ENCODE data around the gene L2HGDH. TPM values are rescaled to one million over a fixed set of nuclear protein-coding genes. Genes with fewer than 3 reads are reported as not detected.

L2HGDH gene
- total and polyA plus RNA-seq, 8 donors = 4.6 to 6.5 (median 6.4) TPM

DNA sequence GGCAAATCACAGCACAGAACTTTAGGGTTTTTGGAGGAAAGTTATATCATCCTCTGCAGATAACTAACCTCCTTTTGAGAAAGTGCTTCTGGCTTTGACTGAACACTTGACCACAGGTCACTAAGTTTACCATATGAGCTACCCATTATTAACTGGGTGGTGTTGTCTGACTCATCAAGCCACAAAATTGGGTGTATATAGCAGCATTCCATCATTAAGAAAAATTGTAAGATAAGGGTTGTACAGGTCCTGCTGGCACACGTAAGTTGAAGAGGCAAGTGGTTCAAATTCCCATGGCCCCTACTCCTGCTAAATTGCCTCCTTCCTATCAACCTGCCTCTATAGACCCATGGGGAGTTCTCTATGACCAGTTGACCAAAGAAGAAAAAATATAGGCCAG is 39.5 kb downstream of the L2HGDH start:
- intact Hi-C loops (cut with DNase I) = no loop called here
- ATAC-seq = no peak
- Histone ChIP-seq H3K4me1 (no peaks in the 10 kb centered on the region), H3K4me3 (no peak overlapping the region), H3K9me3 (no peaks in the 10 kb centered on the region), H3K27me3 (no peaks in the 10 kb centered on the region), H3K36me3 (no peaks in the 10 kb centered on the region), H3K27ac (no peak overlapping the region)
- TF ChIP-seq, protein P1, sequence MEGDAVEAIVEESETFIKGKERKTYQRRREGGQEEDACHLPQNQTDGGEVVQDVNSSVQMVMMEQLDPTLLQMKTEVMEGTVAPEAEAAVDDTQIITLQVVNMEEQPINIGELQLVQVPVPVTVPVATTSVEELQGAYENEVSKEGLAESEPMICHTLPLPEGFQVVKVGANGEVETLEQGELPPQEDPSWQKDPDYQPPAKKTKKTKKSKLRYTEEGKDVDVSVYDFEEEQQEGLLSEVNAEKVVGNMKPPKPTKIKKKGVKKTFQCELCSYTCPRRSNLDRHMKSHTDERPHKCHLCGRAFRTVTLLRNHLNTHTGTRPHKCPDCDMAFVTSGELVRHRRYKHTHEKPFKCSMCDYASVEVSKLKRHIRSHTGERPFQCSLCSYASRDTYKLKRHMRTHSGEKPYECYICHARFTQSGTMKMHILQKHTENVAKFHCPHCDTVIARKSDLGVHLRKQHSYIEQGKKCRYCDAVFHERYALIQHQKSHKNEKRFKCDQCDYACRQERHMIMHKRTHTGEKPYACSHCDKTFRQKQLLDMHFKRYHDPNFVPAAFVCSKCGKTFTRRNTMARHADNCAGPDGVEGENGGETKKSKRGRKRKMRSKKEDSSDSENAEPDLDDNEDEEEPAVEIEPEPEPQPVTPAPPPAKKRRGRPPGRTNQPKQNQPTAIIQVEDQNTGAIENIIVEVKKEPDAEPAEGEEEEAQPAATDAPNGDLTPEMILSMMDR (IDR thresholded peaks at IDR 0.05) = no peak
- DNase-seq = no peak

DNA sequence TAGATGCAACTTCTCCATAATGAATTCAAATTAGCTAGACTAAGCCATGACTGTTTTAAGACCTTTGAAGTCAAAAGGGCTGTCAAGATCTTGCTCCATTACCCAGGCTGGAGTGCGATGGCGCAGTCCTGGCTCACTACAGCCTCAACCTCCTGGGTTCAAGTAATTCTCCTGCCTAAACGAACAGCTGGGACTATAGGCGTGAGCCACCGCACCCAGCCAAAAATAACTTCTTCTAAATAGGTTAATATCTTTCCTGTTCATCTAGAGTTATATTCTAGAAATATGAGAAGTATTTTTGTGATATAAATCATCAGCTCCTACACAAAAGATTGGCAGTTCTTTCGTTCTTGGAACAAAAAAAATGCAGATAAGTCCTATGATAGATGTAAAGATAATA is 41.1 kb downstream of the L2HGDH start:
- no peak overlapping the region for H3K27ac ChIP-seq
- intact Hi-C loops (cut with DNase I) = no loop called here
- no peak for ATAC-seq
- no peak overlapping the region for H3K4me3 ChIP-seq
- H3K27me3 ChIP-seq = no peaks in the 10 kb centered on the region
- no peaks in the 10 kb centered on the region for H3K4me1 ChIP-seq
- no peak for DNase-seq
- H3K9me3 ChIP-seq = no peaks in the 10 kb centered on the region
- no peaks in the 10 kb centered on the region for H3K36me3 ChIP-seq
- TF ChIP-seq, protein P1 (IDR thresholded peaks at IDR 0.05) = no peak

DNA sequence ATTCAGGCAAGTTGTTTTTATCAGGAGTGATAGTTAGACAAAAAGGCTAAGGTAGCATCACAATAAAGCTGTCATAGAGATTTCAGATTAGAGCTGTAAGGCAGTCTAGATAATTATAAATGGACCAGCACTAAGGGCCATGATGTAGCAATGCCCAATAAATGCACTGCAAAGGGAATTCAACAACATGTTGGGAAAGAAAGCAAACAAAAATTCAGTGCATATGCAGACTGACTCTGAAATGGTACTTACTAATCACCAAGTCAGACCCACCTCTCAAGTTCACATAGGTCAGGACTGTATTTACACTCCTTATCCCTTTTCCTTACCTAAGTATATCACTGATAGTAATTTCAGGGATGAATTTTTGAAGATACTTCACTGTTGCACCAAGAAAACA is 47.0 kb downstream of the L2HGDH start:
- no peak for ATAC-seq
- intact Hi-C loops (cut with DNase I) = no loop called here
- no peak overlapping the region for H3K27ac ChIP-seq
- DNase-seq = no peak
- TF ChIP-seq, protein P1 (IDR thresholded peaks at IDR 0.05) = no peak
- no peaks in the 10 kb centered on the region for H3K4me1 ChIP-seq
- H3K27me3 ChIP-seq = no peaks in the 10 kb centered on the region
- no peaks in the 10 kb centered on the region for H3K36me3 ChIP-seq
- no peak overlapping the region for H3K4me3 ChIP-seq
- no peaks in the 10 kb centered on the region for H3K9me3 ChIP-seq

DNA sequence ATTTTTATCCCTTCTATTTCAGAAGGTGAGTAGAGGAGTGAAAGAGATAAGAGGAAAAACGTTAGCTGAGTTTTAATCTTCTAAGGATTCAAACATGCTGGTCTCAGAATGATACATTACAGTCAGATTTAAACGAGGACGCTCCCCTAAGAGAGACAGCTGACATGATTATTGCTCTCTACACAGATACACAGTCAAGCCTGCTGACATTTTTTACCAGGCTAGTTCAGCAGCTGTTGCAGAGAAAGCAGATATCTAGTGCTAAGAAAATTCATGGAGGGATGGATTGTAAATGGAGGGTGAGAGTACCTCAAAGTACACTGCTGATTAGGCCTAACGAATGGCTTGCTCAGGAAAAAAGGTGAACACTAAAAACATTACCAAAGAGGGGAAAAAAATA is 48.7 kb downstream of the L2HGDH start:
- TF ChIP-seq, protein P1 (IDR thresholded peaks at IDR 0.05) = no peak
- no peaks in the 10 kb centered on the region for H3K9me3 ChIP-seq
- DNase-seq = no peak
- H3K27ac ChIP-seq = no peak overlapping the region
- H3K4me3 ChIP-seq = no peak overlapping the region
- no peaks in the 10 kb centered on the region for H3K27me3 ChIP-seq
- ATAC-seq = no peak
- H3K36me3 ChIP-seq = no peaks in the 10 kb centered on the region
- H3K4me1 ChIP-seq = no peaks in the 10 kb centered on the region
- intact Hi-C loops (cut with DNase I) = no loop called here

DNA sequence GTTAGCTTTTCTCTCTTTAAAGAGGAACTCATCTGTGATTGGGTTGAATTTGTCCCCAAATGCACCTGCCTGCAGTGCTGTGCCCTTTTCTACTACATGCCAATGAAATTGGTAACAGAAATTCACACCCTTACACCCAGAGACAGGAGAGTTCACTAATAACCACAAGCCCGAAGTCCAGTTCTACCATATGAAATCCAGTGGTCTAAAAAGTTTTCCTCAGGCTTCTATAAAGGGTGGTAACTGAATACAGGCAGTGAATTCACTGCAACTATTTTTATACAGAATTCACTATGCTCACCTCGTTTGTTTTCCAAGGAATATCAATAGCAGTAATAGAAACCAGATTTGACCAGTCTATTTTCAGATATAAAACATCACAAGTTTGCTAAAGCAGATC is 49.2 kb downstream of the L2HGDH start:
- H3K36me3 ChIP-seq = no peaks in the 10 kb centered on the region
- ATAC-seq = no peak

More for the DNA sequence above, 49.2 kb downstream of the L2HGDH start:
- TF ChIP-seq, protein P1 (IDR thresholded peaks at IDR 0.05) = no peak
- no peaks in the 10 kb centered on the region for H3K27me3 ChIP-seq
- intact Hi-C loops (cut with DNase I) = no loop called here
- no peak overlapping the region for H3K4me3 ChIP-seq
- no peaks in the 10 kb centered on the region for H3K4me1 ChIP-seq
- H3K9me3 ChIP-seq = no peaks in the 10 kb centered on the region
- no peak overlapping the region for H3K27ac ChIP-seq
- no peak for DNase-seq
